GM19351 (cell line): ENCODE measurements around the gene MPND.
A peak's percentile ranks its signal among the peaks of the same experiment; 100 is the strongest.

ENCODE experiments used
- ATAC-seq: cut with Tn5 transposase; IDR thresholded peaks from one replicate; pipeline ENCODE4 v1.9.1; 2021; ENCODE audit warnings: mild to moderate bottlenecking, moderate library complexity; ENCODE audit not compliant: unreplicated experiment

Gene MPND, protein sequence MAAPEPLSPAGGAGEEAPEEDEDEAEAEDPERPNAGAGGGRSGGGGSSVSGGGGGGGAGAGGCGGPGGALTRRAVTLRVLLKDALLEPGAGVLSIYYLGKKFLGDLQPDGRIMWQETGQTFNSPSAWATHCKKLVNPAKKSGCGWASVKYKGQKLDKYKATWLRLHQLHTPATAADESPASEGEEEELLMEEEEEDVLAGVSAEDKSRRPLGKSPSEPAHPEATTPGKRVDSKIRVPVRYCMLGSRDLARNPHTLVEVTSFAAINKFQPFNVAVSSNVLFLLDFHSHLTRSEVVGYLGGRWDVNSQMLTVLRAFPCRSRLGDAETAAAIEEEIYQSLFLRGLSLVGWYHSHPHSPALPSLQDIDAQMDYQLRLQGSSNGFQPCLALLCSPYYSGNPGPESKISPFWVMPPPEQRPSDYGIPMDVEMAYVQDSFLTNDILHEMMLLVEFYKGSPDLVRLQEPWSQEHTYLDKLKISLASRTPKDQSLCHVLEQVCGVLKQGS

DNA sequence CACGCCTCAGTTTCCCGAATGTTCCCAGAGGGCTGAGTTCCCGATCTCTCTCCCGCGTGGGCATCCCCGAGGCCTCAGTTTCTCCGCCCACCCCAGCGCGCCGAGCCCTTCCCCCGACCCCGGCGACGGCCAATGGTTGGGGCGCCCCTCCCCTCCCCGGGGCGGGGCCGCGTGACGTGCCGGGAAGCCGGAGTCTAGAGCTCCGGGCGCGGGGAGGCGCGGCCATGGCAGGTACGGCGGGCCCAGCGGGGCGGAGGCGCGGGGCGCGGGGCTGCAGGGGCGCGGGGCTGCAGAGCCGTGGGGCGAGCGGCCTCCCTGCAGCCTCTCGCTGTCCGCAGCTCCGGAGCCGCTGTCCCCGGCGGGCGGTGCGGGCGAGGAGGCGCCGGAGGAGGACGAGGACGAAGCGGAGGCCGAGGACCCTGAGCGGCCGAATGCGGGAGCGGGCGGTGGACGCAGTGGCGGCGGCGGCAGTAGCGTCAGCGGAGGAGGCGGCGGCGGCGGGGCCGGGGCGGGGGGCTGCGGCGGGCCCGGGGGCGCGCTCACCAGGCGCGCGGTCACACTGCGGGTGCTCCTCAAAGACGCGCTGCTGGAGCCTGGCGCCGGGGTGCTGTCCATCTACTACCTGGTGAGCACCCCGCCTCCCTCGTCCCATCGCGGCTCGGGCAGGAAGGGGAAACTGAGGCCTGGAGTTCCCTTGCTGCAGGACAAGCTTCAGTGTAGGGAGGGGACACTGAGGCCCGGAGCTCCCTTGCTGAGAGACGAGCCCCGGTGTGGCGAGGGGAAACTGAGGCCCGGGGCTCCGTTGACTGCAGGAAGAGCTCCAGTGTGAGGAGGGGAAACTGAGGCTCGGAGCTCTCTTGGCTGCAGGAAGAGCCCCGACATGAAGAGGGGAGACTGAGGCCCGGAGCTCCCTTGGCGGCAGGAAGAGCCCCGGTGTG, at the start of gene MPND:
TSS of gene MPND (plus strand) at position 193 of the 938 bp plus-strand sequence. CDS start at position 225, 32 bp downstream.
- peak; percentile 47 for ATAC-seq

DNA sequence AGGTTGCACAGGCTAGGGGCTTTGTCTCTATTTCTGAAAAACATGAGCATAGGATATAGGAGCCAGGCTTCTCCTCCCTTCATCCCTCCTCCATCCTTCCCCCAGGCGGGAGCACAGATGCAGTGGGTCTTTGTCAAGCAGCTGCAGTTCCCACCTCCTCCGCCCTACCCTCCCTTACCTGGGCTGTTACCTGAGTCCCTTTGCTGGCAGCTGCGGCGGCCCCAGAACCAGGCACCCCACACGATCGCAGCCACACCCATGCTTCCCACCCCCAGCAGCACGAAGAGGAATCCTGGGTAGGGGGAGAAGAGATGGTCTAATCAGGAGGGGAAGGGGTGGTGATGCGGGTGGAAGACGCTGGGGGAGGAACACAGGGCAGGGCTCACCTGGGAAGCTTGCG, 49.0 kb upstream of the MPND start:
- ATAC-seq, result no peak

DNA sequence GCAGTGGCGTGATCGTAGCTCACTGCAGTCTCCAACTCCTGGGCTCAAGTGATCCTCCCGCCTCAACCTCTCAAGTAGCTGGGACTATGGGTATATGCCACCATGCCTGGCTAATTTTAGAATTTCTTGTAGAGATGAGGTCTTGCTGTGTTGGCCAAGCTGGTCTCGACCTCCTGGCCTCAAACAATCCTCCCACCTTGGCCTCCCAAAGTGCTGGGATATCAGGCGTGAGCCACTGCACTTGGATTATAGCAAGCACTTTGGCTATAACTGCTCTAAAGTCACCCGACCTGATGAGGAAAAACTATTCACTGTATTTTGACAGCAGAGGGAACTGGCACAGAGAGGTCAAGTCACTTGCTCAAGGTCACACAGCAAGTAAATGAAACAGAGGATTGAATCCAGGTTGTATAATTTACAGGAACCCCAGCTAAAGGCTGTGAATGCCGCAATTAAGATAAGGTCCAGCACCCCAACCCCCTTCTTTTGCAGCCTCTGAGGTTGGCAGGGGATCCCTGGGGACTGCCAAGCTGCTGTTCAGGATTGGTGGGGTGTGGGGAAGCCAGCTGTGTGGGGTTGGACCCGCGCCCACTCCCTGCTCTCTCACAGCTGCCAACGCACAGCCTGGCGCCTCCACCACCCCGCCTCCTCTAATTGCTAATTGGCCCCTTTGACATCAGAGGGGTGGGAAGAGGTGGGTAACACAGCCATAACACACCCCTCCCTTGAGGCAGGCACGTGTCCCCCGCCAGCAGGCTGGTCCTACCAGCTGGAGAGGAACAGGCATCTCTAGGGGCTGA, 47.2 kb upstream of the MPND start:
- no peak for ATAC-seq

DNA sequence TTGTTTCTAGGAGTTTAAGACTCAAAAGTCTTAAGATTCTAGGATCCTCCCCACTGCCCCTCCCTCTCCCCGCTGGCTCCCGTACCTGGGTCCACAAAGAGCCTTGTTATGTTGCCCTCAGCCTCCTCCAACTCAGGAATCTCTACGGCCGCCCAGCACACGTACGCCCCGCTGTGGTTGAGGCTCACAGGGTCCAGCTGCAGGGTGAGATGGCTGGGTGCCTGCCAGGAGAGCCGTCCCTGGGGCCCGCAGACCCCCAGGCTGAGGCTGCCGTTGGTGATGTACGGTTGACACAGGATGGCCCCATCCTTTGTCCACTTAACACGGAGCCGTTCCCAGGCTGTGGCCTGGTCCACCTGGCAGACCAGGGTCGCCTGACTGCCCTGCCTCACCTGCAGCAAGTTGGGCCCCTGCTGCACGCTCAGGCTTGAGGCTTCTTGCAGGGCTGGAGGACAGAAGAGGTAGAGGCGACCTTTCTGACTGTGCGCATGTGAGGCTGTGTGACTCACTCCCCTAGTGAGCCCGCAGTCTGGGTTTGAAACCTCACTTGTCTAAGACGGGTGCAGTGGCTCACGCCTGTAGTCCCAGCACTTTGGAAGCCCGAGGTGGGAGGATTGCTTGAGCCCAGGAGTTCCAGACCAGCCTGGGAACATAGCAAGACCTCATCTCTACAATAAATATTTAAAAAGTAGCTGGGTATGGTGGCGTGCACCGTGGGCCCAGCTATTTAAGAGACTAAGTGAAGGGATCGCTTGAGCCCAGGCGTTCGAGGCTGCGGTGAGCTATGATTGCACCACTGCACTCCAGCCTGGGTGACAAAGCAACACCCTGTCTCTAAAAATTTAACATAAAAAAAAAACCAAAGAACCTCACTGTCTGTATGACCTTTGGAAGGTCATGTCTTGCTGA, 45.2 kb upstream of the MPND start:
- ATAC-seq, result no peak

DNA sequence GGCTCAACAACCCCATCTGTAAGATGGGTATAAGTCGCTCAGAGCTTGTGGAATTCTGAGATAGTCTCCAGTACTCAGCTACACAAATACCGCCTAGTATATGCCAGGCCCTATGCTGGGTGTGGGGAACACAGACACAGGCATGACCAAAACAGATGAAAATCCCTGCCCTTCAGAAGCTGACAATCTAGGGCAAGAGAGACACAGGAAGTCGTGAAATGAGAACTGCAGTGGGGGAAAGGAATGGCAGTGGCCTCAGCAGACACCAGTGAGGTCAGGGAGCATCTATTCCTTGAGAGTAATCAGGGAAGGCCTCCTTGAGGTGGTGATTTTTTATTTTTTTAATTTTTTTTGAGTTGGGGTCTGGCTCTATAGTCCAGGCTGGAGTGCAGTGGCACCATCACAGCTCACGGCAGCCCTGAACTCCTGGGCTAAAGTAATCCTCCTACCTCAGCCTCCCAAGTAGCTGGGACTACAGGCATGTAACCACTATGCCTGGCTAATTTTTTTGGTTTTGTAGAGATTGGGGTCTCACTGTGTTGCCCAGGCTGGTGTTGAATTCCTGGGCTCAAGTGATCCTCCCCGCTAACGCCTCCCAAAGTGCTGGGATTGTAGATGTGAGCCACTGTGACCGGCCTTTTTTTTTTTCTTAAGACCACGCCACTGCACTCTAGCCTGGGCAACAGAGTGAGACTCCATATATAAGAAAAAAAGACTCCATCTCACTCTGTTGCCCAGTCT, 44.4 kb upstream of the MPND start:
- ATAC-seq, result no peak

DNA sequence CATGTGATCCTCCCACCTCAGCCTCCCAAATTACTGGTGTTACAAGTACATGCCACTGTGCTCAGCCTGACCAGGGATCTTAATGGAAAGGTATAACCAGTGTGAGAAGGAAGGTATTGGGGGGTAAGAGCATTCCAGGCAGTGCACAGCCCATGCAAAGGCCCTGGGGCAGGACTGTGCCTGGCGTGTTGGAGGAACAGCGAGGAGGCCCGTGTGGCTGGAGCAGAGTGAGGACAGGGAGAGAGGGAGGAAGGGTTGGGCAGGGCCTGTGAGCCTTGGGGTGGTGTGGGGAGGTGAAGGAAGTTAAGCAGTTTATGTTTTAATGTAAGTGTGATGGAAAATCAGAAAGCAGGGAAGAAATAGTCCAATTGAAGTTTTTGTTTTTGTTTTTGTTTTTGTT, 42.8 kb upstream of the MPND start:
- no peak for ATAC-seq

DNA sequence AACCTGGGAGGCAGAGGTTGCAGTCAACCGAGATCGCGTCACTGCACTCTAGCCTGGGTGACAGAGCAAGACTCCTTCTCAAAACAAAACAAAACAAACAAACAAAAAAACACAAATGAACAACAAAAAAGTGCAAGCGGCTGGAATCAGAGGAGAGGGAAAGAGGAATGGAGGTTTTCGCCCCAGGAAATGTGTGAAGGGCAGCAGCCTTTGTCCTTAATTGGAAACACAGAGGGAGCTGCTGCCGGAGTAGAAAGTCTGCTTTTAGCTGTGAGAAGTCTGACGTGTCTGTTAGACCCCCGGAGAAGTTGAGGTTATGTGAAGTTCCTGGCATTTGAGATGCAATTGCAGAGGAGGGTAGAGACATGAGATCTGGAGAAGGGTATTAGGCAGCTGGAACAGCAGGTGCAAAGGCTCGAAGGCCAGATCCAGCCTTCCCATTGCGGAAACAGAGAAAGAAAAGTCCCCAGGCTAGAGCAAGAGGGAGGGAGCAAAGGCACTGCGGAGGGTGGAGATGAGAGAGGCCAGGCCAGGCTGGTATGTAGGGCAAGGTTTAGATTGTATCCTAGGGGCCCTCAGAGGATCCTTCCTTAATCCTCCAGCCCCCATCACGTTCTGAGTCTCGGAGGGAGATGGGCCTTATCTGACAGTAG, 41.6 kb upstream of the MPND start:
- no peak for ATAC-seq

DNA sequence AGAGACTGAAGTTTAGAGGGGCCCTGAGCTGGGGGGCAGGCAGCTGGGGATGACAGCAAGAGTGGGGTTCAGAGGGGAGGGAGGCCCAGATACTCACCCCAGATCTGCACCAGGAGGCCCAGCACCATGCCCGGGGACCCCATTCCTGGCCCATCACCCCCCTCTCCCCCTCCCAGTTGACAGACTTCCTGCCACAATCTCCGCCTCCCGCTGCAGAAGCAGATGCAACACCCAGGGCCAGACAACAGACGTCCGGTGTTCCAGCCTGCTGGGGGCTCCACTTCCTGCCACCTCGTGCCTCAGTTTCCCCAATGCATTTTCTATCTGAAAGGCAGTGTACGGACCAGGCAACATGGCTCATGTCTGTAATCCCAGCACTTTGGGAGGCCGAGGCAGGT, 41.1 kb upstream of the MPND start, which contains the start of gene TMIGD2:
TSS of gene TMIGD2 (minus strand) at position 147 of the 398 bp plus-strand sequence. CDS start at position 143, 4 bp downstream.
- ATAC-seq, result no peak

DNA sequence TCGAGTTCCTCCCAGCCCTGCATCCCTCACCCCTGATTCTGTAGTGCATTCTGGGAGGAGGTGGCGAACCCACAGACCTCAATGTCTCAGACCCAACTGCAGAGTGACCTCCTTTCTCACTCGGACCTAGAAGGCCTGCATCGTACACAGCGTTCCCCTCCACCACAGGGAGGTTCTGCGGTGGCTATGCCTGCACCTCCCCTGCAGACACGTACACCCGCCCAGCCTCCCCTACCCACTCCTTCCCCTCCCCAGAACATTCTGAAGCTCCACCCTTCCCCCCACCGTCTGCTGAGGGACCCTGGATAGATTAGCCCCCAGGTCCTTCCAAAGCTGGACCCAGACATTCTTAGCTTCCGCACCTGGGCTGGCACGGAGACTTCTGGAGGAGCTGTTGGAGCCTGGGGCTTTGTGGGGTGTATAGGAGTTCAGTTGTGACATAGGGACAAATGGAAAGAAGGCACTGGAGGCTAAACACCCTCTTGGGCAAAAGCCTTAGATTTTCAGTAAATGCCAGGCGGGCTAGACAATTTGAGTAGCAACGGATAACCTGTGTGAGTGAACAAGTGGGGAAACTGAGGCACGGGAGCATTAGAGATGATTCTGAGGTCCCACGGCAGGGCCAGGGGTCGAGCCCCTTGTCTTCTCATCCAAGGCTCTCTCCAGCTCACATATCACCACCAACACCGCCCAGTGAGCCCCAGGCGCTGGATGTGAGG, 39.4 kb upstream of the MPND start:
- no peak for ATAC-seq

DNA sequence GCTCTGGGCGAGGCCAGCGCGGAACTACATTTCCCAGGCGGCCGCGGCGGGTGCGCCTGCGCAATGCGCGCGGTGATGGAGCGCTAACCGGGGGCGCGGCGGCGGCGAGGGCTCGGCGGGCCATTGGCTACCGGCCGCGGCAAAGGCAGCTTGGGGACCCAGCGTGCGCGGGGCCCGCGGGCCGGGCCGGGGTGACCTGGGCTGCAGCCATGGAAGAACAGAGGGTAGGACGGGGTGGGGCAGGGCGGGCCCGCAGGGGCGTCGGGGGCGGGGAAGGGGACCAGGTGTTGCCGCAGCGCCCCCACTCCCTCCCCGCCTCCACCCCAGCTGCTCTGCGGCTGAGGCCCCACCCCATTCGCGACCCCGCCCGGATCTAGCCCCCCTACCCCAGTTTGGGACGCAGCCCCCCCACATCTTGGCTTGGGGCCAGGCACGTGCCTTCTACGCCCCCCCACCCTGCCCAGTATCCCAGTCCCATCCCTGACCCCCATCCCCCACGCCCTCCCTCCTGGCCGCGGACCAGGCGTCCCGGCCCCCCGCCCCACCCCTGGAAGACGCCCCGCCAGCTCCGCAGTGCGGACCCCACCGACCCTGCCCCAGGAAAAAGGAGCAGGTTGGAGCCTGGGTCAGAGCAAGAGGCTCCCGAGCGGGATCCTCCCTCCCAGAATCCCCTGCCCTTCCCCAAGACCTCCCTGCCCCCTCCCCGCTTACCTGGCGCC, 38.7 kb upstream of the MPND start, which contains the start of gene FSD1:
TSS of gene FSD1 (plus strand) at position 61 of the 719 bp plus-strand sequence. CDS start at position 210, 149 bp downstream.
- no peak for ATAC-seq

DNA sequence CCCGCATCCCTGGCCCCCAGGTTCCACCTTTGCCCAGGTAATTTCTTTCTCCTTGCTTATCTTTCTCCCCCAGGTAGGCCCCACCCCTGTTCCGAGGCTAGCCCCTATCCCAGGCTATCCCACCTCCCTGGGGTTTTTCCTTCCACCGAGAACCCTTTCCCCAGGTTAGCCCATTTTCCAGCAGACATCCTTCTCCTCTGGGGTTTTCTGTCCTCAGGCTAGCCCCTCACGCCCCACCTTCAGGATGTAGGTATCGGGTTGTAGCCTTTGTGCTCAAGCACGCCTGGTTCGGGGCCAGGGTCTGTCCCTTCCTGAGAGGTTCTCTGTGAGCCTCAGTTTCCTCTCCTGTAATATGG, 38.1 kb upstream of the MPND start:
- ATAC-seq, result no peak

DNA sequence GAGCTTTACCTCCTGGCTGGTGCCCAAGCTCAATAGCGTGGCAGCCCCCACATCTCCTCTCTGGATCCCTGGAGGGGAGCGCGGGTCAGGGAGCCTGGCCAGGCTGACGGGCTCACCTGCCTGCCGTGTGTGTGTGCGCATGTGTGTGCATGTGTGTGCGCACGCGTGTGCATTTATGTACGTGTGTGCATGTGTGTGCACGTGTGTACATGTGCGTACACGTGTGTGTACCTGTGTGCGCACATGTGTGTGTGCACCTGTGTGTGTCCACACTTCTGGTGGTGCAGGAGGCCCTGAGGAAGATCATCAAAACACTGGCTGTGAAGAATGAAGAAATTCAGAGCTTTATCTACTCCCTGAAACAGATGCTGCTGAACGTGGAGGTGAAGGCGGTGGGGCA, 37.7 kb upstream of the MPND start:
- ATAC-seq, result no peak

DNA sequence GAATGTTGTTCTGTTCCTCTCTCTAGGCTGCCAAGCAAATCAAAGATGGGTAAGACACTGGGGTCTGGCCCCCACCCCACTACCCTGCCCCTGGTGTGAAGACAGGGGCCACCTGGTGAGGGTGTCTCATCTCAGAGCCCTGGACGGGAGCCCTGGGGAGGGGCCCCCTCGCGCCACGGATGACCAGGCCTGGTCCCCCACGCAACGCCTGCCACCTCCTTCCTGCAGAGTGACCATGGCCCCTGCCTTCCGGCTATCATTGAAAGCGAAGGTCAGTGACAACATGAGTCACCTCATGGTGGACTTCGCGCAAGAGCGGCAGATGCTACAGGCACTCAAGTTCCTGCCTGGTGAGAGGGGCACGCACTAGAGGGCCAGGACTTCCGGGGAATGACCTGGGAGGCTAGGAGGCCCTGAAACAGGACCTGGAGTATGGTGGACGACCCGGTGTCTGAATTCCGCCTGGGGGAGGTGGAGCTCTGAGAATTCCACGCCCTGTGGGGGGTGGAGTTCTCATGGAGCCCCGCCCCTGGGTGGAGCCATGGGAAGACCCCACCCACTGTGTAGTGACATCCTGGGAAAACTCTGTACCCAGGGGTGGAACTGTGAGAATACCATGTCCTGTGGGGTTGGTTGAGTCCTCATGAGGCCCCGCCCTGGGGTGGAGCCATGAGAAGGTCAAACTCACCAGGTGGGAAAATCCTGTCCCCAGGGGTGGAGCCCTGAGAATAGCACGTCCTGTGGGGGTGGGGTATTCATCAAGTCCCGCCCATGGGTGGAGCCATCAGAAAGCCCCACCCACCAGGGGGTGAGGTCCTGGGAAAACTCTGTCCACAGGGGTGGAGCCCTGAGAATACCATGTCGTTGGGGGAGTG, 32.9 kb upstream of the MPND start:
- ATAC-seq, result no peak

DNA sequence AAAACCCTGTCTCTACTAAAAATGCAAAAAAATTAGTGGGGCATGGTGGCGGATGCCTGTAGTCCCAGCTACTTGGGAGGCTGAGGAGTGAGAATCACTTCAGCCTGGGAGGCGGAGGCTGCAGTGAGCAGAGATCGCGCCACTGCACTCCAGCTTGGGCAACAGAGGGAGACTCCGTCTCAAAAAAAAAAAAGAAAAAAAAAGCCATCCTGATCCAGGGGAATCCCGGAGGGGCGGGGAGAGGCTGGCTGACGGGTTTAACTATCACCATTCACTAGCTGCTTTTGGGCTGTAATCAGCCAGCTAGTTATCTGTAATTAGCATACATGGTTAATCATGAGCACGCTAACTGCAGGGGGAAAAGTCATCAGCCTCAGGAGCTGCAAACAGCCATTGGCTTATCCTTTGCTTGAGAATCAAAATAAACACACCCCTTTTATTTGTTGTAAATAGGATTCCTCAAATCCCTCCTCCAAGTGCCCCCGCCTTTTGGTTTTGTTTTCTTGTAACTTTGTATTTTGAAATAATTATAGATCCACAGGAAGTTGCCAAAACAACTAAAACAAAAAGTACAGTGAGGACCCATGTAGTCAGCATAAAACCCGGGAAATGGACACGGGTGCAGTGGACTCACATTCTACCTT, 29.4 kb upstream of the MPND start:
- no peak for ATAC-seq

DNA sequence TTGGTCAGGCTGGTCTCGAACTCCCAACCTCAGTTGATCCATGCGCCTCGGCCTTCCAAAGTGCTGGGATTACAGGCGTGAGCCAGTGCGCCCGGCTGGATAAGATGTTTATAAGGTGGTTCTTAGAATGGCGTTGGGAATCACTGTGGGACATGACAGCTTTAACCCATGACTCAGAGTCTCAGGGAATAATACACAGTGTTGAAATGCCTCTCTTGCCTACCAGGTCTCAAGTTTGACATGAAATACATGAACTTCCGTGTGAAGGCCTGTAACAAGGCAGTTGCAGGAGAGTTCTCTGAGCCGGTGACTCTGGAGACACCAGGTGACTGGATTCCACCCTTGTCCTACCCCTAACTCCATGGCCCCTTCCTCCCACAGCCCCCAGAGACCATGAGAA, 26.4 kb upstream of the MPND start:
- no peak for ATAC-seq

DNA sequence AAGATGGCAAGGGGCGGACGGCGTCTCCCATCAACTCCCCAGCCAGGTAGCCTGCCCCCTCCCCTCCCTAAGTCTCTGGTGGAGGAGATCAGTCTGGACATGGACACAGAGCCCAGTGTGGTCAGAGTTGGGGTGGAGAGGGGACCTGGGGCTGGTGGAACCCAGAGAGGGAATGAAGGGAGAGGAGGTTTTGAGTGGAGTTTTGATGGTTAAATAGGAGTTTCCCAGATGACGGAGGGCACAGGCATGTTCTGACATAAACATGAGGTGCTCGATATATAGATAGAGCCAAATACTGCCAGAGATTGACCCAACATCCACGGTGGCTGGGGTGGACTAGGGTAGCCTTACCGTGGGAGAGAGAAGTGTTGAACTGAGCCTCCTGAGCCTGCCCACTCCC, 24.9 kb upstream of the MPND start:
- no peak for ATAC-seq
